B cell (primary cell): Measurements from ENCODE around the gene ABCF3.

Experiments
- EZH2 ChIP-seq: IDR thresholded peaks from 2 replicates; pipeline ENCODE4 v1.6.1; 2012; ENCODE audit warnings: borderline replicate concordance, low read depth, mild to moderate bottlenecking, moderate library complexity, low read length; ENCODE audit not compliant: insufficient read depth, poor library complexity, severe bottlenecking
- TF ChIP-seq, protein P1 (sequence below): fragments of 200-600 bp; IDR thresholded peaks from one replicate; pipeline ENCODE4 v1.8.0; 2022; ENCODE audit warnings: antibody characterized with exemption, mild to moderate bottlenecking

DNA sequence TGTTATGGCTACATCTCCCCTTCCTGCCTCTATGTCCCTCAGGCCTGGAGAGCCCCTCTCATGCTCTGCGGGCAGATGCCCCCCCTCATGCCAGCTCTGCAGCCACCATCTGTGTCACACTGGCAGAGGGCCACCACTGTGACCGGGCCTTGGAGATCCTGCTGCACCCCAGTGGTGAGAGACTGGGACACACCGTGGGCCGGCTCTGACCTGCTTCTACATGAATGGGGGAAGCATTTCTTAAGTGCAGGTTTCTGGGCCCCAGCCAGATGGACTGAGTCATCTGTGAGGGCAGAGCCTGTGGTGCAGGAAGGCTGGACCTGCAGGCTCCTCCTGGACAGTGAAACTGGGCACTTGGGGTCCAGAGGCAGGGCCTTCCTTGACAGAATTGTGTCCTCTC lies 48.2 kb downstream of the ABCF3 start:
- TF ChIP-seq, protein P1, sequence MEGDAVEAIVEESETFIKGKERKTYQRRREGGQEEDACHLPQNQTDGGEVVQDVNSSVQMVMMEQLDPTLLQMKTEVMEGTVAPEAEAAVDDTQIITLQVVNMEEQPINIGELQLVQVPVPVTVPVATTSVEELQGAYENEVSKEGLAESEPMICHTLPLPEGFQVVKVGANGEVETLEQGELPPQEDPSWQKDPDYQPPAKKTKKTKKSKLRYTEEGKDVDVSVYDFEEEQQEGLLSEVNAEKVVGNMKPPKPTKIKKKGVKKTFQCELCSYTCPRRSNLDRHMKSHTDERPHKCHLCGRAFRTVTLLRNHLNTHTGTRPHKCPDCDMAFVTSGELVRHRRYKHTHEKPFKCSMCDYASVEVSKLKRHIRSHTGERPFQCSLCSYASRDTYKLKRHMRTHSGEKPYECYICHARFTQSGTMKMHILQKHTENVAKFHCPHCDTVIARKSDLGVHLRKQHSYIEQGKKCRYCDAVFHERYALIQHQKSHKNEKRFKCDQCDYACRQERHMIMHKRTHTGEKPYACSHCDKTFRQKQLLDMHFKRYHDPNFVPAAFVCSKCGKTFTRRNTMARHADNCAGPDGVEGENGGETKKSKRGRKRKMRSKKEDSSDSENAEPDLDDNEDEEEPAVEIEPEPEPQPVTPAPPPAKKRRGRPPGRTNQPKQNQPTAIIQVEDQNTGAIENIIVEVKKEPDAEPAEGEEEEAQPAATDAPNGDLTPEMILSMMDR, result no peak
- no peak for TF ChIP-seq EZH2
